ENCODE results near the gene PCOLCE2. TPM values are rescaled to one million over a fixed set of nuclear protein-coding genes. Genes with fewer than 3 reads are reported as not detected.

Gene PCOLCE2
- total and polyA plus RNA-seq, 3 donors from 2014 or later = 10.7 to 15.4 (median 14.4) TPM

DNA sequence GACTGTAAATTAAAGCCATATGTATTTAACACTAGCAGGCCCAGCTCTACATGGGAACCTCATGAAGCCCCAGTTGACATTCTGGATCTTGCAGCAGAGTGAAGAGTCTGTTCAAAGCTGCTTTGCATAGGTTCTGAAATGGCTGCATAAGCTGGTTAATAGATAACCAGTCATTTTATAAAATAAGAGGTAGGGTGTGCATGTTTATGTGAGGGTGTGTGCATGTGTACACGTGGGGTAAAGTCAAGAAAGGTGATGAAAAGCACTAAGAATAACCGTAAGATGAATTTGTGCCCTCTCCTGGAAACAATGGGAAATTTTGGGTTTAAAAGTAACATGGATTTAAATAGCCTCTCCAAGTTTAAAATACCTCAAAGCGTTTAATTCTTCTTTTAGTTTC is 41.6 kb upstream of the PCOLCE2 start:
- no peak for DNase-seq
- no peaks in the 10 kb centered on the region for H3K4me1 ChIP-seq
- WGBS, 2 donors = 68 to 82% methylated on average over 3 of the region's 3 CpGs
- H3K36me3 ChIP-seq (ENCODE audit: low read depth, missing control alignments) = no peaks in the 10 kb centered on the region
- no peak overlapping the region for H3K27ac ChIP-seq
- no peaks in the 10 kb centered on the region for H3K9me3 ChIP-seq
- no peak overlapping the region for H3K4me3 ChIP-seq
- TF ChIP-seq POLR2A (IDR thresholded peaks at IDR 0.05) = no peak
- TF ChIP-seq, protein P1, sequence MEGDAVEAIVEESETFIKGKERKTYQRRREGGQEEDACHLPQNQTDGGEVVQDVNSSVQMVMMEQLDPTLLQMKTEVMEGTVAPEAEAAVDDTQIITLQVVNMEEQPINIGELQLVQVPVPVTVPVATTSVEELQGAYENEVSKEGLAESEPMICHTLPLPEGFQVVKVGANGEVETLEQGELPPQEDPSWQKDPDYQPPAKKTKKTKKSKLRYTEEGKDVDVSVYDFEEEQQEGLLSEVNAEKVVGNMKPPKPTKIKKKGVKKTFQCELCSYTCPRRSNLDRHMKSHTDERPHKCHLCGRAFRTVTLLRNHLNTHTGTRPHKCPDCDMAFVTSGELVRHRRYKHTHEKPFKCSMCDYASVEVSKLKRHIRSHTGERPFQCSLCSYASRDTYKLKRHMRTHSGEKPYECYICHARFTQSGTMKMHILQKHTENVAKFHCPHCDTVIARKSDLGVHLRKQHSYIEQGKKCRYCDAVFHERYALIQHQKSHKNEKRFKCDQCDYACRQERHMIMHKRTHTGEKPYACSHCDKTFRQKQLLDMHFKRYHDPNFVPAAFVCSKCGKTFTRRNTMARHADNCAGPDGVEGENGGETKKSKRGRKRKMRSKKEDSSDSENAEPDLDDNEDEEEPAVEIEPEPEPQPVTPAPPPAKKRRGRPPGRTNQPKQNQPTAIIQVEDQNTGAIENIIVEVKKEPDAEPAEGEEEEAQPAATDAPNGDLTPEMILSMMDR (IDR thresholded peaks at IDR 0.05) = no peak
- intact Hi-C loops (cut with DNase I; ENCODE audit: low total_unique reads) = no loop called here
- H3K27me3 ChIP-seq = no peaks in the 10 kb centered on the region

DNA sequence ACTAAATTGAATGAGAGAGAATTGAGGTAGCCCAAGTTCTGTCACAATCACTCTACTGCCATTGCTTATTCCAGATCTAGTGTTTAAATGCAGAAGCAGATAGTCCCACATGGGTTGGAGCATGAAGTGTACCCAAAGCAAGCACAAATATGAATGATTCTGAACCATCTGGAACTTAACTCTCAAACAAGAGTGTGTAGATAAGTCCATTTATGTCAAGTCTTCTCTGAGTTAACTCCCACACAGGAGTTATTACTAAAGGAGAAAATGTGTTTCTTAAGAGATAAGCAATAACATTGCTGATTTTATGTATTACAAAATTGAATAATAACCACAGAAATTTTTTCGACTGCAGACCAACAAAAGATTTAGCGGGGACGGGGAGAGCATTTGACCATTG is 41.0 kb upstream of the PCOLCE2 start:
- TF ChIP-seq, protein P1 (IDR thresholded peaks at IDR 0.05) = no peak
- no peak for TF ChIP-seq POLR2A (IDR thresholded peaks at IDR 0.05)
- Histone ChIP-seq H3K27me3 (no peaks in the 10 kb centered on the region), H3K4me1 (no peaks in the 10 kb centered on the region), H3K9me3 (no peaks in the 10 kb centered on the region), H3K27ac (no peak overlapping the region), H3K4me3 (no peak overlapping the region), H3K36me3 (ENCODE audit: low read depth, missing control alignments) (no peaks in the 10 kb centered on the region)
- WGBS, 2 donors = 71 to 84% methylated on average over 3 of the region's 3 CpGs
- DNase-seq = no peak
- intact Hi-C loops (cut with DNase I; ENCODE audit: low total_unique reads) = no loop called here

DNA sequence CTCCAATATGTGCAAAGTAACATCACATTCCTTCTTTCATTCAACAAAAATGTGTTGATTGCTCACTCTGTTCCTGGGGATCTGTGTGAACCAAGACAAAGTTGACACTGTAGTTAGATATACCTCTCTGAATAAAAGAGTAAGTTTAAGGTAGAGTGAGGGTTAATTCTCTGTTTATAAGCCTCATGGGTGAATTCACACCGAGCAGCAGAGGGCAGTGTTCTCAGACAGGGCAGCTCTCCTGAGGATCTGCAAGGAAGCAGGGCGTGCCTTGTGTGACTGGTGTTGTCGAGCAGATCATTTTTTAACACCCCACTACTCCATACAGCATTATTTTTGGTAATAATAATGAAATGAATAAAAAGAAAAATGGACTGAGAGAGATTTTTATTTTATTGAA is 40.2 kb upstream of the PCOLCE2 start:
- Histone ChIP-seq H3K36me3 (ENCODE audit: low read depth, missing control alignments) (no peaks in the 10 kb centered on the region), H3K9me3 (no peaks in the 10 kb centered on the region), H3K27ac (no peak overlapping the region), H3K27me3 (no peaks in the 10 kb centered on the region), H3K4me1 (no peaks in the 10 kb centered on the region), H3K4me3 (no peak overlapping the region)
- DNase-seq = peak; percentile 52
- WGBS, 2 donors = 61 to 64% methylated on average over 3 of the region's 3 CpGs
- intact Hi-C loops (cut with DNase I; ENCODE audit: low total_unique reads) = no loop called here
- TF ChIP-seq, protein P1 (IDR thresholded peaks at IDR 0.05) = peak in 1 of 3 experiments; percentile 11
- no peak for TF ChIP-seq POLR2A (IDR thresholded peaks at IDR 0.05)

DNA sequence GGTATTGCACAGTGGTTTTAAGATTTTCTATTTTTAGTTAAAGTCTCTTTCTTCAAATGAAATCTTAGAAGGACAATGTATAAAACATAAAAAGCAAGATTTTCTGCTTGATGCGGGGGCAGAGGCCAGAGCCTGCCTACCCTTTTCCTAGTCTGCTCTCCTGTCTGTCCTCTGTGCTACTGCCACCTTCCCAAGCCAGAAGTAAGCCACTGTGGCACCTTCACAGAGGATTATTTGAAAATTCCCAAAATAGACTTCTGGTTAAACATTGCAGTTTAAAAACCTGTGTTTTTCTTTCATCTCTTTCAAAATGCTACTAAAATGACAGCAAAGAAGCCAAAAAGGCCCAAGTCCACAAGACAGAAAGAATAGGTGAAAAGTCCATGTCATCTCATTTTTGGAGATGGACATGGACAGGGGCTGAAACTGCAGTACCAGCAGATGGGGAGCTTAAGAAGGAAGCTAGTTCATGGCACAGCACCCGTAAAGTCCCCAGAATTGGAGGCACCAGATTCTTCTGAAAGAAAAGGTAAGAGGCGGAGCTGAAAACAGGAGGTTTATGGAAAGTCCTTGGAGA is 37.6 kb upstream of the PCOLCE2 start:
- TF ChIP-seq POLR2A (IDR thresholded peaks at IDR 0.05) = no peak
- TF ChIP-seq, protein P1 (IDR thresholded peaks at IDR 0.05) = no peak
- Histone ChIP-seq H3K36me3 (ENCODE audit: low read depth, missing control alignments) (no peaks in the 10 kb centered on the region), H3K27ac (no peak overlapping the region), H3K4me3 (no peak overlapping the region), H3K9me3 (no peaks in the 10 kb centered on the region), H3K27me3 (no peaks in the 10 kb centered on the region), H3K4me1 (no peaks in the 10 kb centered on the region)
- intact Hi-C loops (cut with DNase I; ENCODE audit: low total_unique reads) = no loop called here
- no peak for DNase-seq
- 97 to 98% methylated on average over 3 of the region's 3 CpGs for WGBS, 2 donors

DNA sequence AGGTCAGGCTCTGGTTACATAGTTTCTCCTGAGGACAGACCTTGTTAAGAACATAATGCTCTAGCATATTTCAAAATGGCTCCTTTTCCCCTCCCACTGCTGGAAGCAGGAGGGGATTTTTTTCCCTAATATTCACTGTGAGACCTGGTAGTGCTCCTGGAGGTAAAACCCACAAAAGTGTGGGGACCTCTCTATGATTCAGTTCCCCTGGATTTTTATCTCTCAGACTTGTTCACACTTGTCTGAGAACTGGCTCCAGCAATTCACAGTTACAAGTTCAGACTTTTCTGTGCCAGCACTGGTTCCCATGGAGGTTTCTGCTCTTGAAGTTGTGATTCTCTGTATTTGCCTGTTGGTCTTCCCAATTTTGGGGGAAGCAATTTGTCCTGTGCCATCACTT is 36.3 kb upstream of the PCOLCE2 start:
- no peak for DNase-seq
- Histone ChIP-seq H3K4me3 (no peak overlapping the region), H3K27me3 (no peaks in the 10 kb centered on the region), H3K9me3 (no peaks in the 10 kb centered on the region), H3K4me1 (no peaks in the 10 kb centered on the region), H3K27ac (no peak overlapping the region), H3K36me3 (ENCODE audit: low read depth, missing control alignments) (no peaks in the 10 kb centered on the region)
- no peak for TF ChIP-seq POLR2A (IDR thresholded peaks at IDR 0.05)
- TF ChIP-seq, protein P1 (IDR thresholded peaks at IDR 0.05) = no peak
- intact Hi-C loops (cut with DNase I; ENCODE audit: low total_unique reads) = no loop called here

All from testis (tissue), 3 donors.